Stimulated activated memory B cell treated with anti-CD40 and anti-IgM and Interleukin-4, amounts not matched to agents 10 μg/mL and 1 μg/mL and 100 μg/mL, for 72 hours (primary cell): Measurements from ENCODE around the gene SGCD.
"Not testable (repeated sequence)": the region's sequence is repeated elsewhere in the genome, so short reads cannot be mapped to it uniquely, and the experiment has no call there.

ENCODE experiments used
- ATAC-seq: fragments of 150-1000 bp; cut with Tn5 transposase; 2 replicates; pipeline ENCODE4 v1.10.0; 2021
- H3K27ac Mint-ChIP-seq: one replicate; pipeline ENCODE4 v1.8.0; 2022; ENCODE audit warnings: mild to moderate bottlenecking, mixed read lengths
- H3K27me3 Mint-ChIP-seq: one replicate; pipeline ENCODE4 v1.8.0; 2022; ENCODE audit warnings: mixed read lengths
- H3K36me3 Mint-ChIP-seq: one replicate; pipeline ENCODE4 v1.8.0; 2022; ENCODE audit warnings: mixed read lengths
- H3K4me1 Mint-ChIP-seq: one replicate; pipeline ENCODE4 v1.8.0; 2022; ENCODE audit warnings: mixed read lengths
- H3K4me3 Mint-ChIP-seq: one replicate; pipeline ENCODE4 v1.8.0; 2022; ENCODE audit warnings: mild to moderate bottlenecking, moderate library complexity, mixed read lengths
- H3K9me3 Mint-ChIP-seq: one replicate; pipeline ENCODE4 v1.8.0; 2022; ENCODE audit warnings: mixed read lengths

SGCD gene

DNA sequence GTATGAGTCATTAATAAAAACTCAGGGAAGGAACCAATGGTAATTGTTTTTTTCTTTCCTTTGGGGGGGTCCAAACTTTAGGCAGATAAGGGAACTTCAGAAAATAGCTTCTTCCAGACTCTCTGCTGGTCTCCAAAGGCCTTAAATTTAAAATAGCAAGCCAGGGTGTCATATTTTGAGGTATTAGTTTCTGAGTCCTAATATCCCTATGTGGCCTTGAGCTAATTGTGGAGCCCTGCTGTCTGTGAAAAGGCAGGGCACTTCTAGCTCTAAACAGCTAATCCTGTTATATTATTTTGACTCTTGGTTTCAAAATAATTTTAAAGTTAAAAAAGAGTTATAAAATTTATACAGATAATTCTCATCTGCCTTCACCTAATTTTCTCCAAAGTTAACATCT is 327.5 kb downstream of the SGCD start:
- H3K36me3 Mint-ChIP-seq, result no peaks in the 10 kb centered on the region
- H3K9me3 Mint-ChIP-seq, result no peaks in the 10 kb centered on the region
- H3K4me1 Mint-ChIP-seq, result no peaks in the 10 kb centered on the region
- H3K27me3 Mint-ChIP-seq, result peaks cover 18% of the 10 kb centered on the region
- no peak overlapping the region for H3K4me3 Mint-ChIP-seq
- ATAC-seq, result no peak
- H3K27ac Mint-ChIP-seq, result no peak overlapping the region

DNA sequence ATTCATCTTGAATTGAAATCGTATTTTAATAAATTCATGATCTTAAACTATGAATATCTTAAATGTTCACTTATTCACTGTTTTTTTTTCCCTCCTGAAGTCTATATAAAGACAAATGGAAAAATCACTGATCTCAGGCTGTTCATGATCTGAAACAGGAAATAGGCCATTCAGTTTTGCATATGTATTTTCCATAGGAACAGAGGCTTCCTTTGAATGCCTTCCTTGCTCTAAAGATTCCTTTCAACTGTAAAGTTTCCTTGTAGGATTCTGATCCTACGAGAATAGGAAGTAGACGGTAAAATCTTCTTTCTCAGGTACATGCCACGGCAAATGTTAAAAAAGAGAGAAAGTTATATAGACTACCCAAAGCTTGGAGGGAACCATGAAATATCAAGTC is 328.8 kb downstream of the SGCD start:
- Mint-ChIP-seq H3K27ac (no peak overlapping the region), H3K4me3 (no peak overlapping the region), H3K9me3 (no peaks in the 10 kb centered on the region), H3K36me3 (no peaks in the 10 kb centered on the region), H3K27me3 (peaks cover 18% of the 10 kb centered on the region), H3K4me1 (no peaks in the 10 kb centered on the region)
- ATAC-seq, result no peak

DNA sequence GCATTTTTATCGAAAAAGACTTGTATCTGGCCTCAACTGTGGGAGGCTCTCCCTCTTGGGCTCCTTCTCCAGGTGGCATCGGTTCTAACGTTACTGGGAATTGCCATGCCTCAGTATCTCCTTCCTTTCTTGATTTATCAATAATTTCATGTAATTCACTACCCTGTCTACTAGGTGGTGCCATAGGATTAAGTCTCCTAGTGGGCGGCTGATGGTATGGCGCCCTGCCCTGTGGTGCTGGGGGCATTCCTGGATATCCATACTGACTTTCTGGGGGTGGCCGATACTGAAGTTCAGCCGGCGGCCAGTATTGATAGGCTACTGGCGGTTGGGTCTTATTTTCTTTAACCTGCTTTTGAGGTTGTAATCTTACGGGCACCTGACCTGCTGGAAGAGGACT is 337.9 kb downstream of the SGCD start:
- not testable (repeated sequence) for H3K4me3 Mint-ChIP-seq, H3K36me3 Mint-ChIP-seq, H3K27ac Mint-ChIP-seq, ATAC-seq, H3K9me3 Mint-ChIP-seq, H3K4me1 Mint-ChIP-seq
- peaks cover 14% of the 10 kb centered on the region for H3K27me3 Mint-ChIP-seq

DNA sequence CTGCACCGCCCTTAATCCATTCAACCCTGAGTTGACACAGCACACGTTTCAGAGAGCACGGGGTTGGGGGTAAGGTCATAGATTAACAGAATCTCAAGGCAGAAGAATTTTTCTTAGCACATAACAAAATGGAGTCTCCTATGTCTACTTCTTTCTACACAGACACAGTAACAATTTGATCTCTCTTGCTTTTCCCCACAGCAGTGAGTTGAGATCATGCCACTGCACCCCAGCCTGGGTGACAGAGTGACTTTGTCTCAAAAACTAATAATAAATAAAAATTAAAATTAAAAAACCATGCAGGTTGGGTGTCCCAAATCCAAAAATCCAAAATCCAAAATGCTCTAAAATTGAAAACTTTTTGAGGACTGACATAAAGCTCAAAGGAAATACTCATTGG is 339.7 kb downstream of the SGCD start:
- H3K9me3 Mint-ChIP-seq, H3K4me1 Mint-ChIP-seq, H3K36me3 Mint-ChIP-seq, H3K4me3 Mint-ChIP-seq, H3K27ac Mint-ChIP-seq, ATAC-seq: not testable (repeated sequence)
- peaks cover 14% of the 10 kb centered on the region for H3K27me3 Mint-ChIP-seq

DNA sequence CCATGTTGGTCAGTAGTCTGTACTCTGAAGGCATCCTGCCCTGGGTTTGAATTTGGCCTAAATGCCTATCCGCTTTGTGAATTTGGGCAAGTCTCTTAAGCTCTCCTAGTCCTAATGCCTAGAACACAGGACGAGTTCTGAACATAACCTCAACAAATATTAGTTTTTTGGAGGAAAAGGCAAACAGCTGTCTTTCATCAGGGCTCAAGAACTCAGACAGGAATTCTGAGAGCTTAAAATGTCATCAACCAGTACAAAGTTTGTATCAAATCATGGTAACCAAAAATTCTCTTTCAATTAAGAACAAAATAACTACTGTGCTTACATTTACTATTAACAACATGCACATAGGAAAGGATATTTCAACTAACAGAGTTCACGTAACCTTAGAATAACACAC is 340.7 kb downstream of the SGCD start:
- no peak for ATAC-seq

GRCh38 chr5:156669416-156669815 is 342.5 kb downstream of the SGCD start:
- Mint-ChIP-seq H3K27ac (no peak overlapping the region), H3K4me1 (no peaks in the 10 kb centered on the region), H3K36me3 (no peaks in the 10 kb centered on the region), H3K27me3 (peaks cover 23% of the 10 kb centered on the region), H3K9me3 (no peaks in the 10 kb centered on the region), H3K4me3 (no peak overlapping the region)
- ATAC-seq, result no peak

More for the DNA sequence above, 340.7 kb downstream of the SGCD start:
- Mint-ChIP-seq H3K36me3 (no peaks in the 10 kb centered on the region), H3K27ac (no peak overlapping the region), H3K27me3 (peaks cover 20% of the 10 kb centered on the region), H3K9me3 (no peaks in the 10 kb centered on the region), H3K4me3 (no peak overlapping the region), H3K4me1 (no peaks in the 10 kb centered on the region)

GRCh38 chr5:156670615-156671014 is 343.7 kb downstream of the SGCD start:
- no peak overlapping the region for H3K4me3 Mint-ChIP-seq
- peaks cover 23% of the 10 kb centered on the region for H3K27me3 Mint-ChIP-seq
- ATAC-seq, result no peak
- no peak overlapping the region for H3K27ac Mint-ChIP-seq
- no peaks in the 10 kb centered on the region for H3K9me3 Mint-ChIP-seq
- no peaks in the 10 kb centered on the region for H3K4me1 Mint-ChIP-seq
- no peaks in the 10 kb centered on the region for H3K36me3 Mint-ChIP-seq

DNA sequence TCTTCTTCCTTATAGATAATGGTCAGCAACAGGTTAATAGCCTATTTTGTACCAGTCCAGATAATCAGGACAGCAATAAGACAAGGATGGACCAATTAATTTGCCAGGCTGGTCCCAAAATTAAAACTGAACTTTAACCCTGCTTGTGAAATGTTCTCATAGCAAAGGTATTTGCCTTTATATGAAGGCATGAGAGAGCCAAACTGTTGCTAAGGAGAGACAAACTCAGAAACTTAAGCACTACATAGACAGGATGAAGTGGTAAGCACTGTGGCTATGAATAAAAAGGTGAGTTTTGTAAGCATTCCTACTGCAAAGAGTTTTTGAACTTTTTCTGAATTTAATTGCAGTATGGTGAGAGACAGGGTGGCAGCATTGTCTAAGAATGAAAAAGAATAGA is 348.4 kb downstream of the SGCD start:
- H3K4me1 Mint-ChIP-seq, result no peaks in the 10 kb centered on the region
- no peak overlapping the region for H3K4me3 Mint-ChIP-seq
- H3K36me3 Mint-ChIP-seq, result no peaks in the 10 kb centered on the region
- H3K9me3 Mint-ChIP-seq, result no peaks in the 10 kb centered on the region
- ATAC-seq, result no peak
- peaks cover 18% of the 10 kb centered on the region for H3K27me3 Mint-ChIP-seq
- H3K27ac Mint-ChIP-seq, result no peak overlapping the region

DNA sequence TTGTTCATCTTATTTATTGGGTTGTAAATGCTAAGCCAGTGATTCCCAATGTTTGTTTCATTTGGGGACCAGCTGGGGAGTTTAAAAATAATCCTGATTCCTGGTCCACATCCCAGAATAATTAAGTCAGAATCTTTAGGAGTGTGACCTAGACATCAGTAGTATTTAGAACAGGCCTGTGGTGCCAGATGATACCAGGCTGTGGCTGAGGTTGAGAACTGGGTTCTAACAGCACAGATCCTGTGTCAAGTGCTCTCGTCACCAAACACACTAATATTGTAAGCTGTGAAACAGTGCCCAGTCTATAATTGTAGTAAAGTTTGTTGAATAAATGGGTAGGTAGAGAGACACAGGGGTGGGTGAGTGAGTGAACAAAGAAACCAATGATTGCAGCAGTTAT is 351.0 kb downstream of the SGCD start:
- H3K36me3 Mint-ChIP-seq, result no peaks in the 10 kb centered on the region
- no peak for ATAC-seq
- H3K4me1 Mint-ChIP-seq, result no peaks in the 10 kb centered on the region
- H3K27me3 Mint-ChIP-seq, result peaks cover 9% of the 10 kb centered on the region
- no peak overlapping the region for H3K27ac Mint-ChIP-seq
- no peaks in the 10 kb centered on the region for H3K9me3 Mint-ChIP-seq
- H3K4me3 Mint-ChIP-seq, result no peak overlapping the region

DNA sequence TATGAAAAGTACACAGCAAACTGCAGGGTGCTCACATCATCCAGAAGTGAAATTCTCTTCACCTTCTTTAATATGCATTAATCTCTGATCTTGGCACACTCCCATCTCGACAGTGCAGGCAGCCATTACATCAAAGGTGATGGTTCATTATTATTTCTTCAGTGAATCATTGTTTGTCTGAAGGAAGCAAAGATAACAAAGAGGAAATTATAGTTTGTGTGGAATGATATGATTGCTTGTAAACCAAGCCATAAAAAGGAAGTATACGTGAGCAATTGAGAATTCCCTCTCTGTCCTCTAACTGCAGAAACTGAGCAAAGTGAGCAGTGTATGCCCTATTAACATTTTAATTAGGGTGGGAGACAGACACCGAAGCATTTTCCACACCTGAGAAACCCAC is 351.5 kb downstream of the SGCD start:
- H3K4me3 Mint-ChIP-seq, result no peak overlapping the region
- ATAC-seq, result no peak
- no peaks in the 10 kb centered on the region for H3K4me1 Mint-ChIP-seq
- peaks cover 9% of the 10 kb centered on the region for H3K27me3 Mint-ChIP-seq
- H3K9me3 Mint-ChIP-seq, result no peaks in the 10 kb centered on the region
- H3K27ac Mint-ChIP-seq, result no peak overlapping the region
- H3K36me3 Mint-ChIP-seq, result no peaks in the 10 kb centered on the region

DNA sequence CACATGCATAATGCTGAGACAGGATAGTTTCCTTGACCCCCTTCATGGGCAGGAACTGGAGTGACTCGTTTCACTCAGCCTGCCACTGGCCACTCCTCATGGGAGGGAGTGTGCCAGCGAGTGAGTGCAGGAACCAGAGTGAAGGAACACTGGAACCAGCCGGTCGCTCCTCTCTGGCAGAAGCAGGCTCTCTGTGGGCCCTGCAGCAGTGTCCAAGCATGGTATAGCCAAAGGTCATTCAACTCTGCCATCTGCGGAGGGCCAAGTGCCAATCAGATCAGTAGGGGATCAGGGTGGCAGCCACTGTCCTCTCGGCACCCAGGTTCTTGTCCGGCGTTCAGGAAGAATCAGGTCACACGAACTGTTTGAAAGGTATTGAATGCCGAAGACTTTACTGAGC is 353.9 kb downstream of the SGCD start:
- no peak for ATAC-seq
- H3K27me3 Mint-ChIP-seq, result peaks cover 9% of the 10 kb centered on the region

DNA sequence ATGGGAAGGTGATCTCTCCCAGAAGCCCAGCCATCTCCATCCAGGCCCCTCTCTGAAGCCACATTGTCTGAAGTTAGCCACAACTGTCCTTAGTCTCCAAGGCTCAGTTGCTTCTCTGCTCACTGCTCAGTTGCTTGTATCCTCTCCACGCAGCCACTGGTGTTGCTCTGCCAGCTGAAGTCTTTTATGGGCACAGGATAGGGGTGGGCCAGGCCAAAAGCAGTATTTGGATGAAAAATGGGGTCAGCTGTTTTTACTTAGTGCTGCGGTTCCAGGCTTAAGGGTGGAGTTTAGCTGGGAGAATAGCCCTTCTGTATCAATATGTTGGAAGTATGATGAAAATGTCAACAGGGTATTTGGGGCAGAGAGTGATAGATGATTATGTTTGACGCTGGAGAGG is 354.3 kb downstream of the SGCD start:
- Mint-ChIP-seq H3K9me3 (no peaks in the 10 kb centered on the region), H3K27me3 (peaks cover 9% of the 10 kb centered on the region), H3K4me3 (no peak overlapping the region), H3K4me1 (no peaks in the 10 kb centered on the region), H3K36me3 (no peaks in the 10 kb centered on the region), H3K27ac (no peak overlapping the region)
- no peak for ATAC-seq

More for the DNA sequence above, 353.9 kb downstream of the SGCD start:
- no peaks in the 10 kb centered on the region for H3K4me1 Mint-ChIP-seq
- H3K4me3 Mint-ChIP-seq, result no peak overlapping the region
- H3K36me3 Mint-ChIP-seq, result no peaks in the 10 kb centered on the region
- H3K9me3 Mint-ChIP-seq, result no peaks in the 10 kb centered on the region
- H3K27ac Mint-ChIP-seq, result no peak overlapping the region

DNA sequence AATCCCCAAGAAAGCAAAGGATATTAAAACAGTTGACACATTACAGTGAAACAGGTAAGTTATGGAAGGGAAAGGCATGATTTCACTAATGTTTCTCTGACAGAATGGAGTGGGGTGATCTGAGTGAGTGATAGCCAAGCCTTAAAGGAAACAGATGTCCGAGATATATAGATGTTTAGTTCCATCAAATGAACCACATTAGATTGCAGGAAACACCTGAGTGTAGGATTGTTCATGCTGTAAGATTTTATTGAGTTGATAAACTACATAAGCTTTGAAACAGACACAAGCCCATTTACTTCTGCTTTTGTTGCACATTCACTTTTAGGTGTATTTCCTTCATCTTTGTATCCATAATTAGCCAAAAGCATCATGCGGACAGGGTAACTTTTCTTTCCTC is 356.0 kb downstream of the SGCD start:
- Mint-ChIP-seq H3K4me3 (no peak overlapping the region), H3K4me1 (no peaks in the 10 kb centered on the region), H3K27ac (no peak overlapping the region), H3K36me3 (no peaks in the 10 kb centered on the region), H3K27me3 (peaks cover 9% of the 10 kb centered on the region), H3K9me3 (no peaks in the 10 kb centered on the region)
- ATAC-seq, result no peak

- H3K36me3 Mint-ChIP-seq, result no peaks in the 10 kb centered on the region
- H3K27ac Mint-ChIP-seq, result no peak overlapping the region
- peaks cover 13% of the 10 kb centered on the region for H3K27me3 Mint-ChIP-seq
- H3K4me1 Mint-ChIP-seq, result no peaks in the 10 kb centered on the region
- no peak overlapping the region for H3K4me3 Mint-ChIP-seq
- no peak for ATAC-seq
- no peaks in the 10 kb centered on the region for H3K9me3 Mint-ChIP-seq
These were observed 356.5 kb downstream of the SGCD start for GRCh38 chr5:156683509-156683908.

DNA sequence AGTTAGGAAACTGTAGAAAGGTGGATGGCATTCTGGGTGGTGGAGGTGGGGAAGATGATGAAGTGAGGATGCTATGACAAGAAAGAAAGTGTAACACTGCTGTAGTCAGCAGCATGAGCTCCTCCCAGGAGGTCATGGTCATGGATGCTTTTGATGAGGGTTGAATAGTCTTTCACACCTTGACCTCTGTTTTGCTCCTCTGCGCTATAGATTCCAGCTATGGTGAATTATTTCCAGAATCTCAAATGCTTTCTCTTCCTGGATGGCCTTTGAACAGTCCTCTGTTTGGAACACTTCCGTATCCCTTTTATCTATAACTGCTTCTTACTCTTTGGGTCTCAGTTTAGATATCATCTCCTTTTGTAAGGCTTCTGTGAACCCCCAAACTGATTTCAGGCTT is 357.3 kb downstream of the SGCD start:
- ATAC-seq, result no peak
- Mint-ChIP-seq H3K4me1 (no peaks in the 10 kb centered on the region), H3K9me3 (no peaks in the 10 kb centered on the region), H3K4me3 (no peak overlapping the region), H3K27ac (no peak overlapping the region), H3K27me3 (peaks cover 20% of the 10 kb centered on the region), H3K36me3 (no peaks in the 10 kb centered on the region)

GRCh38 chr5:156685481-156685880 is 358.5 kb downstream of the SGCD start:
- H3K27ac Mint-ChIP-seq, result no peak overlapping the region
- H3K9me3 Mint-ChIP-seq, result no peaks in the 10 kb centered on the region
- no peak for ATAC-seq
- no peaks in the 10 kb centered on the region for H3K36me3 Mint-ChIP-seq
- H3K4me3 Mint-ChIP-seq, result no peak overlapping the region
- H3K27me3 Mint-ChIP-seq, result peaks cover 23% of the 10 kb centered on the region
- H3K4me1 Mint-ChIP-seq, result no peaks in the 10 kb centered on the region

GRCh38 chr5:156686380-156686779 is 359.4 kb downstream of the SGCD start:
- no peaks in the 10 kb centered on the region for H3K4me1 Mint-ChIP-seq
- ATAC-seq, result no peak
- H3K27ac Mint-ChIP-seq, result no peak overlapping the region
- no peak overlapping the region for H3K4me3 Mint-ChIP-seq
- no peaks in the 10 kb centered on the region for H3K36me3 Mint-ChIP-seq
- H3K27me3 Mint-ChIP-seq, result peaks cover 27% of the 10 kb centered on the region
- no peaks in the 10 kb centered on the region for H3K9me3 Mint-ChIP-seq
